ENCODE data around the gene DMXL1.
"Not testable (repeated sequence)": the region's sequence is repeated elsewhere in the genome, so short reads cannot be mapped to it uniquely, and the experiment has no call there.

Gene DMXL1

GRCh38 chr5:119123280-119123679 lies 52.4 kb downstream of the DMXL1 start:
- no peak for DNase-seq

- no peak for DNase-seq
Observed at GRCh38 chr5:119129770-119130169, 58.9 kb downstream of the DMXL1 start.

- DNase-seq = no peak
Observed at GRCh38 chr5:119131530-119132304, 60.8 kb downstream of the DMXL1 start.

GRCh38 chr5:119135743-119136142 lies 64.9 kb downstream of the DMXL1 start:
- DNase-seq = not testable (repeated sequence)

- no peak for DNase-seq
Observed at GRCh38 chr5:119136666-119137318, 65.9 kb downstream of the DMXL1 start.

GRCh38 chr5:119153629-119154028 lies 82.7 kb downstream of the DMXL1 start:
- no peak for DNase-seq

GRCh38 chr5:119158144-119158543 lies 87.3 kb downstream of the DMXL1 start:
- no peak for DNase-seq

GRCh38 chr5:119161430-119161829 lies 90.5 kb downstream of the DMXL1 start:
- no peak for DNase-seq

GRCh38 chr5:119166026-119166425 lies 95.1 kb downstream of the DMXL1 start:
- DNase-seq = no peak

- DNase-seq = no peak
Observed at GRCh38 chr5:119168401-119168800, 97.5 kb downstream of the DMXL1 start.

GRCh38 chr5:119171686-119172085 lies 100.8 kb downstream of the DMXL1 start:
- DNase-seq = no peak

GRCh38 chr5:119174578-119175163 lies 103.8 kb downstream of the DMXL1 start:
- no peak for DNase-seq

- no peak for DNase-seq
Observed at GRCh38 chr5:119176785-119177184, 105.9 kb downstream of the DMXL1 start.

- no peak for DNase-seq
Observed at GRCh38 chr5:119177226-119177625, 106.3 kb downstream of the DMXL1 start.

GRCh38 chr5:119178435-119178834 lies 107.5 kb downstream of the DMXL1 start:
- no peak for DNase-seq

- DNase-seq = no peak
Observed at GRCh38 chr5:119179857-119180641, 109.2 kb downstream of the DMXL1 start.

- DNase-seq = not testable (repeated sequence)
Observed at GRCh38 chr5:119185512-119185911, 114.6 kb downstream of the DMXL1 start.

GRCh38 chr5:119187776-119188529 lies 117.1 kb downstream of the DMXL1 start:
- no peak for DNase-seq

GRCh38 chr5:119190470-119191095 lies 119.7 kb downstream of the DMXL1 start:
- peak; percentile 3 for DNase-seq

- DNase-seq = no peak
Observed at GRCh38 chr5:119191944-119192343, 121.1 kb downstream of the DMXL1 start.

GRCh38 chr5:119200795-119201194 lies 129.9 kb downstream of the DMXL1 start:
- peak; percentile 1 for DNase-seq

- no peak for DNase-seq
Observed at GRCh38 chr5:119207105-119207504, 136.2 kb downstream of the DMXL1 start.

Measured in GF-D8 (cell line).